A549 (cell line): ENCODE data around the gene BCAS2. TPM values are rescaled to one million over a fixed set of nuclear protein-coding genes. Genes with fewer than 3 reads are reported as not detected.

Source experiments
- ATAC-seq, 2 experiments: fragments of 200-7000 bp in 1 of 2; fragments of >200 bp in 1 of 2; cut with Nextera tagmentation in 1 of 2; cut with Tn5 transposase in 1 of 2; 3 replicates each; pipeline versions ENCODE4 v1.8.0 to v1.9.1; 2018 to 2020; ENCODE audit warnings: mild to moderate bottlenecking in 1 of 2, moderate library complexity in 1 of 2
- CTCF ChIA-PET: fragments of 300-600 bp; sonication (Branson Sonifier 250); formaldehyde crosslinking; extraction: SDS; loops from one replicate; lab custom pipeline; 2021; ENCODE audit warnings: antibody characterized with exemption, inconsistent platforms; lab: Yijun Ruan, JAX
- POLR2A ChIA-PET: fragments of 350-600 bp; formaldehyde crosslinking; extraction: SDS; loops from one replicate; lab custom pipeline; 2021; ENCODE audit warnings: antibody characterized with exemption, inconsistent platforms; lab: Yijun Ruan, JAX
- DNase-seq, 2 experiments: peaks; one replicate each; pipeline versions ENCODE4 v3.0.0 to v3.0.0-alpha.2; 2011 to 2016; ENCODE audit warnings: low read depth in 1 of 2, low spot score in 1 of 2
- FAIRE-seq: peaks from 2 replicates; lab custom pipeline; 2011; peaks lifted over from hg19 to GRCh38; lab: Jason Lieb, UNC
- H3K27ac ChIP-seq, 2 experiments: fragments of >200 bp; sonication (Bioruptor Twin); formaldehyde crosslinking; 3 replicates each; pipeline ENCODE4 v1.5.1; 2016 to 2017
- H3K4me1 ChIP-seq: fragments of >200 bp; sonication (Bioruptor Twin); formaldehyde crosslinking; 3 replicates; pipeline ENCODE4 v1.6.1; 2016
- H3K4me2 ChIP-seq: fragments of >200 bp; sonication (Bioruptor Twin); formaldehyde crosslinking; 3 replicates; pipeline ENCODE4 v1.6.1; 2016
- H3K4me3 ChIP-seq: fragments of >200 bp; sonication (Bioruptor Twin); formaldehyde crosslinking; 3 replicates; pipeline ENCODE4 v1.5.1; 2016
- H3K9me3 ChIP-seq: fragments of >200 bp; sonication (Bioruptor Twin); formaldehyde crosslinking; 3 replicates; pipeline ENCODE4 v1.6.1; 2016
- BCL3 ChIP-seq: fragments of >200 bp; sonication (Bioruptor Twin); formaldehyde crosslinking; IDR thresholded peaks from 3 replicates; pipeline ENCODE4 v1.6.1; 2016
- CBX2 ChIP-seq: fragments of 200-600 bp; sonication (generic); IDR thresholded peaks from 2 replicates; pipeline ENCODE4 v1.6.1; 2016; ENCODE audit warnings: low read depth, mild to moderate bottlenecking, borderline replicate concordance
- CBX8 ChIP-seq: fragments of 200-600 bp; sonication (generic); IDR thresholded peaks from 2 replicates; pipeline ENCODE4 v1.6.1; 2016
- CHD4 ChIP-seq: fragments of 200-600 bp; sonication (generic); IDR thresholded peaks from 2 replicates; pipeline ENCODE4 v1.6.1; 2016; ENCODE audit warnings: antibody characterized with exemption, mild to moderate bottlenecking, borderline replicate concordance
- EHF ChIP-seq: fragments of 250-450 bp; sonication (Bioruptor Pico); IDR thresholded peaks from 2 replicates; pipeline ENCODE4 v1.5.0; 2020; ENCODE audit warnings: mild to moderate bottlenecking
- HDAC2 ChIP-seq: fragments of 200-600 bp; sonication (generic); IDR thresholded peaks from 2 replicates; pipeline ENCODE4 v1.6.1; 2016
- HEYL ChIP-seq: fragments of 250-450 bp; sonication (Bioruptor Pico); IDR thresholded peaks from 2 replicates; pipeline ENCODE4 v1.8.0; 2021; ENCODE audit warnings: mild to moderate bottlenecking, moderate library complexity
- HOXA7 ChIP-seq: fragments of 250-450 bp; sonication (Bioruptor Pico); IDR thresholded peaks from 2 replicates; pipeline ENCODE4 v1.5.0; 2020; ENCODE audit warnings: mild to moderate bottlenecking, moderate library complexity
- HOXB13 ChIP-seq: fragments of 250-450 bp; sonication (Bioruptor Pico); IDR thresholded peaks from 2 replicates; pipeline ENCODE4 v1.5.0; 2020; ENCODE audit warnings: low read depth, mild to moderate bottlenecking, moderate library complexity
- HOXB5 ChIP-seq: fragments of 250-450 bp; sonication (Bioruptor Pico); IDR thresholded peaks from 2 replicates; pipeline ENCODE4 v1.5.0; 2020; ENCODE audit warnings: mild to moderate bottlenecking, moderate library complexity
- JUNB ChIP-seq: fragments of >200 bp; sonication (Bioruptor Twin); formaldehyde crosslinking; IDR thresholded peaks from 2 replicates; pipeline ENCODE4 v1.6.1; 2016
- KDM1A ChIP-seq: fragments of 200-600 bp; sonication (generic); IDR thresholded peaks from 2 replicates; pipeline ENCODE4 v1.6.1; 2016; ENCODE audit warnings: low read depth, mild to moderate bottlenecking
- MAZ ChIP-seq: fragments of 150-350 bp; IDR thresholded peaks from 2 replicates; pipeline ENCODE4 v1.6.1; 2014; ENCODE audit warnings: antibody characterized with exemption, low read depth, low read length, borderline replicate concordance
- MYC ChIP-seq: IDR thresholded peaks from 2 replicates; pipeline ENCODE4 v1.6.1; 2012; ENCODE audit warnings: mild to moderate bottlenecking, inconsistent platforms, low read length, improper control_type of control experiment, borderline replicate concordance
- POLR2A ChIP-seq: IDR thresholded peaks from 2 replicates; pipeline ENCODE4 v1.6.1; 2012; ENCODE audit warnings: mild to moderate bottlenecking, low read length
- POLR2AphosphoS2 ChIP-seq: conservative IDR thresholded peaks from 2 replicates; pipeline ENCODE4 v1.6.1; 2012; ENCODE audit warnings: low read length, improper control_type of control experiment, inconsistent platforms
- RAD21 ChIP-seq, 2 experiments: fragments of >200 bp in 1 of 2; sonication (Bioruptor Twin) in 1 of 2; formaldehyde crosslinking in 1 of 2; IDR thresholded peaks in 1 of 2; conservative IDR thresholded peaks in 1 of 2; 2 replicates in 1 of 2; 3 replicates in 1 of 2; pipeline ENCODE4 v1.6.1; 2012 to 2018; ENCODE audit warnings: inconsistent platforms in 1 of 2
- SREBF2 ChIP-seq: fragments of 450-650 bp; IDR thresholded peaks from 2 replicates; pipeline ENCODE4 v1.6.1; 2014; ENCODE audit warnings: mild to moderate bottlenecking, moderate library complexity
- TP53 ChIP-seq: fragments of 250-450 bp; sonication (Bioruptor Pico); IDR thresholded peaks from 2 replicates; pipeline ENCODE4 v1.5.0; 2021; ENCODE audit warnings: mild to moderate bottlenecking, moderate library complexity
- ZFP36 ChIP-seq: fragments of 450-650 bp; IDR thresholded peaks from 2 replicates; pipeline ENCODE4 v1.6.1; 2014; ENCODE audit warnings: borderline replicate concordance; ENCODE audit not compliant: partially characterized antibody
- ZSCAN20 ChIP-seq: fragments of 250-450 bp; sonication (Bioruptor Pico); IDR thresholded peaks from 2 replicates; pipeline ENCODE4 v1.8.0; 2022; ENCODE audit warnings: mild to moderate bottlenecking, moderate library complexity
- WGBS: methylation state at CpG from one replicate; pipeline ENCODE4 v1.1.6; 2017; ENCODE audit errors: missing lambda C conversion rate; 5-methylcytosine and 5-hydroxymethylcytosine counted together
- polyA plus RNA-seq, 4 experiments: library from polyadenylated mRNA; depleted of rRNA in 3 of 4; stranded (reverse); fragments of >200 nt; fragmentation: RNase III in 1 of 4; extraction: RNeasy Plus Mini Kit Qiagen cat#74134 plus additional on column Dnase treatment in 1 of 4; gene quantifications; 2 replicates in 3 of 4; 3 replicates in 1 of 4; pipeline ENCODE4 v1.2.3, GENCODE V29; 2011 to 2017
- TF ChIP-seq, protein P1 (sequence below): IDR thresholded peaks from 2 replicates; pipeline ENCODE4 v1.6.1; 2012
- TF ChIP-seq, protein P2 (sequence below): IDR thresholded peaks from 2 replicates; pipeline ENCODE4 v1.6.1; 2012; ENCODE audit warnings: low read depth, borderline replicate concordance
- TF ChIP-seq, protein P3 (sequence below): fragments of 150-350 bp; IDR thresholded peaks from 2 replicates; pipeline ENCODE4 v1.6.1; 2014; ENCODE audit warnings: low read depth, mild to moderate bottlenecking, low read length
- TF ChIP-seq, protein P4 (sequence below): fragments of >200 bp; sonication (Bioruptor Twin); formaldehyde crosslinking; IDR thresholded peaks from 3 replicates; pipeline ENCODE4 v1.5.1; 2016
- TF ChIP-seq, protein P5 (sequence below): IDR thresholded peaks from 2 replicates; pipeline ENCODE4 v1.6.1; 2012

Gene BCAS2
- polyA plus RNA-seq, 2 of the 4 experiments (the other 2 are of a cell fraction) = 36.0 to 52.5 TPM

GRCh38 chr1:114559356-114559755, 22.1 kb downstream of the BCAS2 start:
- DNase-seq (no peak), ATAC-seq (no peak), FAIRE-seq (no peak)
- CTCF ChIA-PET = interaction anchor here (0.5 to 2.2 kb wide), 9 partner anchors 8 to 1382 kb away, joined by 3 to 6 read pairs (median 3); no protein-coding TSS in a partner anchor
- POLR2A ChIA-PET = no interaction called here
- 76% methylated on average over 3 of the region's 3 CpGs for WGBS
- H3K4me3 ChIP-seq = no peak overlapping the region
- TF ChIP-seq SREBF2 = no peak
- TF ChIP-seq POLR2AphosphoS2 = no peak
- no peak for TF ChIP-seq TP53 (CRISPR knock-in tag)
- TF ChIP-seq HDAC2 = no peak
- TF ChIP-seq JUNB = no peak
- TF ChIP-seq, protein P1, sequence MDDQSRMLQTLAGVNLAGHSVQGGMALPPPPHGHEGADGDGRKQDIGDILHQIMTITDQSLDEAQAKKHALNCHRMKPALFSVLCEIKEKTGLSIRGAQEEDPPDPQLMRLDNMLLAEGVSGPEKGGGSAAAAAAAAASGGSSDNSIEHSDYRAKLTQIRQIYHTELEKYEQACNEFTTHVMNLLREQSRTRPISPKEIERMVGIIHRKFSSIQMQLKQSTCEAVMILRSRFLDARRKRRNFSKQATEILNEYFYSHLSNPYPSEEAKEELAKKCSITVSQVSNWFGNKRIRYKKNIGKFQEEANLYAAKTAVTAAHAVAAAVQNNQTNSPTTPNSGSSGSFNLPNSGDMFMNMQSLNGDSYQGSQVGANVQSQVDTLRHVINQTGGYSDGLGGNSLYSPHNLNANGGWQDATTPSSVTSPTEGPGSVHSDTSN = no peak
- TF ChIP-seq MYC = no peak
- TF ChIP-seq EHF (CRISPR knock-in tag) = no peak
- no peak for TF ChIP-seq HEYL (CRISPR knock-in tag)
- TF ChIP-seq, protein P2, sequence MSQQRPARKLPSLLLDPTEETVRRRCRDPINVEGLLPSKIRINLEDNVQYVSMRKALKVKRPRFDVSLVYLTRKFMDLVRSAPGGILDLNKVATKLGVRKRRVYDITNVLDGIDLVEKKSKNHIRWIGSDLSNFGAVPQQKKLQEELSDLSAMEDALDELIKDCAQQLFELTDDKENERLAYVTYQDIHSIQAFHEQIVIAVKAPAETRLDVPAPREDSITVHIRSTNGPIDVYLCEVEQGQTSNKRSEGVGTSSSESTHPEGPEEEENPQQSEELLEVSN = no peak
- TF ChIP-seq, protein P3, sequence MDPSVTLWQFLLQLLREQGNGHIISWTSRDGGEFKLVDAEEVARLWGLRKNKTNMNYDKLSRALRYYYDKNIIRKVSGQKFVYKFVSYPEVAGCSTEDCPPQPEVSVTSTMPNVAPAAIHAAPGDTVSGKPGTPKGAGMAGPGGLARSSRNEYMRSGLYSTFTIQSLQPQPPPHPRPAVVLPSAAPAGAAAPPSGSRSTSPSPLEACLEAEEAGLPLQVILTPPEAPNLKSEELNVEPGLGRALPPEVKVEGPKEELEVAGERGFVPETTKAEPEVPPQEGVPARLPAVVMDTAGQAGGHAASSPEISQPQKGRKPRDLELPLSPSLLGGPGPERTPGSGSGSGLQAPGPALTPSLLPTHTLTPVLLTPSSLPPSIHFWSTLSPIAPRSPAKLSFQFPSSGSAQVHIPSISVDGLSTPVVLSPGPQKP = no peak
- TF ChIP-seq, all 56 proteins: peak for 0
- H3K9me3 ChIP-seq = no peaks in the 10 kb centered on the region
- no peaks in the 10 kb centered on the region for H3K4me1 ChIP-seq
- H3K27ac ChIP-seq = no peak overlapping the region
- no peak overlapping the region for H3K4me2 ChIP-seq

DNA sequence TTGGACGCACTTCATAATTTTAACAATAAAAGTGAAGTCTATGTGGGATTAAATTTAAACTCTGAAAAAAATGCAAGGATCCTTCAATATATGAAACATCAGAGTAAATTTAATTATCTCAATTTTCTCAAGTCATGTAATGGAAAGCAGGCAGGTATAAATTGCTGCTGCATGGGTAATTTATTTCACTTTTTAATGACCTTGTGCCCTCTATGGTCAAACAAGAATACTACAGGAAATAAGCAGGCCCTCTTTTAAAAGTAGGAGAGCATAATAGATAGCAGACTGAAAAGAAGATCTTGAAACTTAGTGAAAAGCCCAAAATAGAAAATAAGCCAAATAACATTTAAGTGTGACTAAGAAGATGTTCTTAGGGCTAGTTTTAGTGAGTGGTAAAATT, 22.9 kb downstream of the BCAS2 start:
- Histone ChIP-seq H3K4me3 (no peak overlapping the region), H3K4me2 (no peak overlapping the region), H3K9me3 (no peaks in the 10 kb centered on the region), H3K27ac (no peak overlapping the region)
- POLR2A ChIA-PET = no interaction called here
- ATAC-seq = no peak
- 96% methylated on average over 1 of the region's 1 CpG for WGBS
- TF ChIP-seq, protein P4, sequence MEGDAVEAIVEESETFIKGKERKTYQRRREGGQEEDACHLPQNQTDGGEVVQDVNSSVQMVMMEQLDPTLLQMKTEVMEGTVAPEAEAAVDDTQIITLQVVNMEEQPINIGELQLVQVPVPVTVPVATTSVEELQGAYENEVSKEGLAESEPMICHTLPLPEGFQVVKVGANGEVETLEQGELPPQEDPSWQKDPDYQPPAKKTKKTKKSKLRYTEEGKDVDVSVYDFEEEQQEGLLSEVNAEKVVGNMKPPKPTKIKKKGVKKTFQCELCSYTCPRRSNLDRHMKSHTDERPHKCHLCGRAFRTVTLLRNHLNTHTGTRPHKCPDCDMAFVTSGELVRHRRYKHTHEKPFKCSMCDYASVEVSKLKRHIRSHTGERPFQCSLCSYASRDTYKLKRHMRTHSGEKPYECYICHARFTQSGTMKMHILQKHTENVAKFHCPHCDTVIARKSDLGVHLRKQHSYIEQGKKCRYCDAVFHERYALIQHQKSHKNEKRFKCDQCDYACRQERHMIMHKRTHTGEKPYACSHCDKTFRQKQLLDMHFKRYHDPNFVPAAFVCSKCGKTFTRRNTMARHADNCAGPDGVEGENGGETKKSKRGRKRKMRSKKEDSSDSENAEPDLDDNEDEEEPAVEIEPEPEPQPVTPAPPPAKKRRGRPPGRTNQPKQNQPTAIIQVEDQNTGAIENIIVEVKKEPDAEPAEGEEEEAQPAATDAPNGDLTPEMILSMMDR = peak; percentile 39
- no peak for TF ChIP-seq BCL3
- TF ChIP-seq HOXB13 (CRISPR knock-in tag) = no peak
- no peak for TF ChIP-seq SREBF2
- TF ChIP-seq, protein P5, sequence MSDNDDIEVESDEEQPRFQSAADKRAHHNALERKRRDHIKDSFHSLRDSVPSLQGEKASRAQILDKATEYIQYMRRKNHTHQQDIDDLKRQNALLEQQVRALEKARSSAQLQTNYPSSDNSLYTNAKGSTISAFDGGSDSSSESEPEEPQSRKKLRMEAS = no peak
- TF ChIP-seq RAD21 (conservative IDR thresholded peaks at IDR 0.05 in 1 of 2, IDR thresholded peaks at IDR 0.05 in 1 of 2) = peak; percentile 40 to 44; a peak in 4 of 5 replicates
- no peak for TF ChIP-seq HOXA7
- no peak for TF ChIP-seq POLR2A
- TF ChIP-seq, all 56 proteins: peak for 2
- no peak for FAIRE-seq
- DNase-seq = peak; percentile 5 to 18
- no peaks in the 10 kb centered on the region for H3K4me1 ChIP-seq
- CTCF ChIA-PET = interaction anchor here (1.3 to 2.2 kb wide), 2 partner anchors 9 to 581 kb away, joined by 4 to 6 read pairs; no protein-coding TSS in a partner anchor

GRCh38 chr1:114554577-114554976, 26.8 kb downstream of the BCAS2 start:
- H3K4me3 ChIP-seq = no peak overlapping the region
- H3K9me3 ChIP-seq = no peaks in the 10 kb centered on the region
- no peaks in the 10 kb centered on the region for H3K4me1 ChIP-seq
- H3K4me2 ChIP-seq = no peak overlapping the region
- 66% methylated on average over 2 of the region's 2 CpGs for WGBS
- ATAC-seq = no peak
- DNase-seq = no peak
- FAIRE-seq = no peak
- H3K27ac ChIP-seq = no peak overlapping the region
- POLR2A ChIA-PET = no interaction called here
- CTCF ChIA-PET = interaction anchor here (0.5 to 2.3 kb wide), 2 partner anchors 91 to 208 kb away, joined by 5 to 6 read pairs; no protein-coding TSS in a partner anchor
- TF ChIP-seq MAZ = no peak
- TF ChIP-seq ZSCAN20 (CRISPR knock-in tag) = no peak
- TF ChIP-seq KDM1A = no peak
- no peak for TF ChIP-seq CHD4
- TF ChIP-seq ZFP36 = no peak
- TF ChIP-seq, protein P2 = no peak
- TF ChIP-seq CBX2 = no peak
- TF ChIP-seq CBX8 = no peak
- no peak for TF ChIP-seq TP53 (CRISPR knock-in tag)
- TF ChIP-seq, protein P4 = no peak
- TF ChIP-seq HOXB5 (CRISPR knock-in tag) = no peak
- no peak for TF ChIP-seq POLR2A
